H1 (cell line): ENCODE results near the gene UBE2D2. TPM values are rescaled to one million over a fixed set of nuclear protein-coding genes. Genes with fewer than 3 reads are reported as not detected.

Experiments used
- CTCF ChIA-PET: fragments of 300-600 bp; sonication (Branson Sonifier 250); formaldehyde crosslinking; loops from one replicate; lab custom pipeline; 2021; ENCODE audit not compliant: partially characterized antibody; lab: Charles Lee
- POLR2A ChIA-PET: fragments of 300-600 bp; sonication (Branson Sonifier 250); formaldehyde crosslinking; loops from one replicate; lab custom pipeline; 2021; ENCODE audit warnings: inconsistent platforms; ENCODE audit not compliant: partially characterized antibody; lab: Charles Lee
- DNase-seq, 2 experiments: peaks; one replicate each; pipeline versions ENCODE4 v3.0.0 to v3.0.0-alpha.2; 2010 to 2022; ENCODE audit warnings: low spot score in 2 of 2, low read depth in 1 of 2, mixed read lengths in 1 of 2
- FAIRE-seq: peaks from 2 replicates; lab custom pipeline; 2011; peaks lifted over from hg19 to GRCh38; lab: Jason Lieb, UNC
- H2AFZ ChIP-seq: 2 replicates; pipeline ENCODE4 v1.8.1; 2012; ENCODE audit warnings: low read length, inconsistent platforms
- H2AK5ac ChIP-seq: 2 replicates; pipeline ENCODE4 v1.6.1; 2013; ENCODE audit warnings: low read depth, low read length
- H2BK120ac ChIP-seq: replicated peaks from 2 replicates; pipeline ENCODE3; 2013; ENCODE audit warnings: low read depth, low read length, inconsistent platforms
- H2BK12ac ChIP-seq: 2 replicates; pipeline ENCODE4 v1.6.1; 2013; ENCODE audit warnings: low read depth, low read length
- H2BK15ac ChIP-seq: 2 replicates; pipeline ENCODE4 v1.6.1; 2013; ENCODE audit warnings: low read length
- H2BK20ac ChIP-seq: 2 replicates; pipeline ENCODE4 v1.6.1; 2013; ENCODE audit warnings: low read length
- H2BK5ac ChIP-seq: 2 replicates; pipeline ENCODE4 v1.6.1; 2013; ENCODE audit warnings: low read depth, low read length
- H3K14ac ChIP-seq: 2 replicates; pipeline ENCODE4 v1.6.1; 2013; ENCODE audit warnings: inconsistent platforms; ENCODE audit not compliant: insufficient read length
- H3K18ac ChIP-seq: 2 replicates; pipeline ENCODE4 v1.6.1; 2013; ENCODE audit warnings: low read length; ENCODE audit errors: extremely low read depth
- H3K23ac ChIP-seq: 2 replicates; pipeline ENCODE4 v1.6.1; 2013; ENCODE audit warnings: inconsistent platforms; ENCODE audit not compliant: insufficient read length
- H3K23me2 ChIP-seq: 2 replicates; pipeline ENCODE4 v1.6.1; 2013; ENCODE audit warnings: low read depth, low read length
- H3K27ac ChIP-seq: 2 replicates; pipeline ENCODE4 v1.6.1; 2011; ENCODE audit warnings: low read depth, low read length, inconsistent platforms
- H3K27me3 ChIP-seq, 4 experiments: replicated peaks in 1 of 4; 1 replicate in 1 of 4; 2 replicates in 3 of 4; pipeline versions ENCODE4 v1.6.1 to v1.8.1; 2011 to 2013; ENCODE audit warnings: low read length in 3 of 4, mild to moderate bottlenecking in 3 of 4, inconsistent platforms in 2 of 4, mixed read lengths in 2 of 4, moderate library complexity in 1 of 4; ENCODE audit not compliant: control insufficient read depth in 3 of 4, insufficient read depth in 3 of 4; ENCODE audit errors: extremely low read depth in 1 of 4
- H3K36me3 ChIP-seq, 4 experiments: 2 replicates each; pipeline versions ENCODE4 v1.6.1 to v1.8.1; 2011 to 2013; ENCODE audit warnings: mild to moderate bottlenecking in 4 of 4, low read length in 3 of 4, moderate library complexity in 2 of 4, control low read depth in 1 of 4, inconsistent platforms in 1 of 4; ENCODE audit not compliant: insufficient read depth in 4 of 4, control insufficient read depth in 2 of 4
- H3K4ac ChIP-seq: replicated peaks from 2 replicates; pipeline ENCODE3; 2013; ENCODE audit warnings: low read length, low read depth, mixed read lengths, inconsistent platforms; ENCODE audit not compliant: insufficient read length
- H3K4me1 ChIP-seq, 4 experiments: replicated peaks in 1 of 4; 1 replicate in 1 of 4; 2 replicates in 3 of 4; pipeline versions ENCODE4 v1.6.1 to v1.8.1; 2011 to 2013; ENCODE audit warnings: low read length in 3 of 4, inconsistent platforms in 2 of 4, mixed read lengths in 1 of 4; ENCODE audit not compliant: insufficient read depth in 4 of 4, control insufficient read depth in 3 of 4
- H3K4me2 ChIP-seq, 2 experiments: 2 replicates each; pipeline versions ENCODE4 v1.6.1 to v1.8.1; 2011 to 2013; ENCODE audit warnings: low read depth in 2 of 2, low read length in 2 of 2, control low read depth in 1 of 2, inconsistent platforms in 1 of 2, mild to moderate bottlenecking in 1 of 2; ENCODE audit not compliant: insufficient read depth in 1 of 2
- H3K4me3 ChIP-seq, 4 experiments: fragments of 200-600, 300-600 bp in 1 of 4; sonication (generic), shearing (Covaris generic), sonication (Bioruptor Twin) in 1 of 4; 2 replicates each; pipeline versions ENCODE4 v1.5.1 to v1.8.1; 2011 to 2016; ENCODE audit warnings: low read length in 4 of 4, low read depth in 3 of 4, control low read depth in 2 of 4, inconsistent platforms in 2 of 4, mild to moderate bottlenecking in 2 of 4, mixed read lengths in 1 of 4, moderate library complexity in 1 of 4; ENCODE audit not compliant: insufficient read depth in 2 of 4; ENCODE audit errors: extremely low read depth in 1 of 4
- H3K56ac ChIP-seq: replicated peaks from 2 replicates; pipeline ENCODE3; 2013; ENCODE audit warnings: low read depth, mild to moderate bottlenecking, mixed read lengths, low read length, inconsistent platforms; ENCODE audit not compliant: insufficient read length
- H3K79me1 ChIP-seq: 2 replicates; pipeline ENCODE4 v1.6.1; 2013; ENCODE audit warnings: low read depth, low read length, control low read depth
- H3K79me2 ChIP-seq, 2 experiments: 2 replicates each; pipeline versions ENCODE4 v1.6.1 to v1.8.1; 2012 to 2013; ENCODE audit warnings: low read length in 2 of 2, mild to moderate bottlenecking in 2 of 2, inconsistent platforms in 1 of 2; ENCODE audit not compliant: insufficient read depth in 2 of 2, control insufficient read depth in 1 of 2
- H3K9ac ChIP-seq, 4 experiments: replicated peaks in 1 of 4; 1 replicate in 1 of 4; 2 replicates in 3 of 4; pipeline versions ENCODE4 v1.6.1 to v1.8.1; 2011 to 2013; ENCODE audit warnings: low read depth in 3 of 4, low read length in 3 of 4, control low read depth in 2 of 4, mild to moderate bottlenecking in 2 of 4, moderate library complexity in 2 of 4, inconsistent platforms in 1 of 4; ENCODE audit errors: extremely low read depth in 1 of 4
- H3K9me3 ChIP-seq, 2 experiments: 2 replicates each; pipeline versions ENCODE4 v1.6.1 to v1.8.1; 2012 to 2013; ENCODE audit warnings: mild to moderate bottlenecking in 2 of 2, moderate library complexity in 2 of 2, control low read depth in 1 of 2, inconsistent platforms in 1 of 2, low read depth in 1 of 2, low read length in 1 of 2, mixed read lengths in 1 of 2; ENCODE audit not compliant: insufficient read depth in 2 of 2
- H4K20me1 ChIP-seq, 2 experiments: replicated peaks in 1 of 2; 2 replicates each; pipeline versions ENCODE3 to v1.8.1; 2011 to 2013; ENCODE audit warnings: inconsistent platforms in 2 of 2, low read length in 2 of 2, mild to moderate bottlenecking in 1 of 2; ENCODE audit not compliant: insufficient read depth in 2 of 2, control insufficient read depth in 1 of 2
- H4K5ac ChIP-seq: 2 replicates; pipeline ENCODE4 v1.6.1; 2013; ENCODE audit warnings: low read length, low read depth, mixed read lengths, inconsistent platforms; ENCODE audit not compliant: insufficient read length
- H4K8ac ChIP-seq: 2 replicates; pipeline ENCODE4 v1.8.0; 2013; ENCODE audit warnings: mild to moderate bottlenecking, moderate library complexity, low read length, inconsistent platforms; ENCODE audit not compliant: insufficient read depth; ENCODE audit errors: extremely low read depth
- H4K91ac ChIP-seq: replicated peaks from 2 replicates; pipeline ENCODE3; 2013; ENCODE audit warnings: low read length, mixed read lengths, inconsistent platforms; ENCODE audit not compliant: insufficient read length
- BRCA1 ChIP-seq: IDR thresholded peaks from 2 replicates; pipeline ENCODE4 v1.6.1; 2012; ENCODE audit warnings: low read depth, low read length, improper control_type of control experiment
- CBX8 ChIP-seq: fragments of 300-800, 300-1000 bp; sonication (generic); IDR thresholded peaks from 2 replicates; pipeline ENCODE4 v1.7.1; 2016; ENCODE audit warnings: low read depth, low read length, borderline replicate concordance
- CHD1 ChIP-seq: IDR thresholded peaks from 2 replicates; pipeline ENCODE4 v1.6.1; 2012; ENCODE audit warnings: low read depth, low read length, improper control_type of control experiment
- CTBP2 ChIP-seq: IDR thresholded peaks from 2 replicates; pipeline ENCODE4 v1.7.0; 2011; ENCODE audit warnings: borderline replicate concordance, mild to moderate bottlenecking, moderate library complexity, mixed read lengths, low read length; ENCODE audit not compliant: insufficient read depth, insufficient read length
- HDAC6 ChIP-seq: IDR thresholded peaks from one replicate; pipeline ENCODE4 v1.7.1; 2012; ENCODE audit warnings: low read depth, mild to moderate bottlenecking, inconsistent platforms, low read length, moderate library complexity
- KDM4A ChIP-seq: IDR thresholded peaks from one replicate; pipeline ENCODE4 v1.7.1; 2012; ENCODE audit warnings: low read depth, mild to moderate bottlenecking, moderate library complexity, low read length, inconsistent platforms; ENCODE audit not compliant: severe bottlenecking
- KDM5A ChIP-seq: fragments of 200-600 bp; IDR thresholded peaks from 2 replicates; pipeline ENCODE4 v1.7.1; 2012; ENCODE audit warnings: mild to moderate bottlenecking, low read length, inconsistent platforms, mixed read lengths
- MAFK ChIP-seq: IDR thresholded peaks from 2 replicates; pipeline ENCODE4 v1.6.1; 2012; ENCODE audit warnings: low read depth, mild to moderate bottlenecking, improper control_type of control experiment, low read length
- SAP30 ChIP-seq: fragments of 300-600 bp; sonication (generic); IDR thresholded peaks from 2 replicates; pipeline ENCODE4 v1.7.1; 2012; ENCODE audit warnings: low read length, moderate library complexity, mild to moderate bottlenecking, inconsistent platforms; ENCODE audit not compliant: insufficient read depth, insufficient replicate concordance
- SIN3A ChIP-seq, 2 experiments: IDR thresholded peaks in 1 of 2; conservative IDR thresholded peaks in 1 of 2; 2 replicates each; pipeline ENCODE4 v1.6.1; 2011 to 2012; ENCODE audit warnings: low read length in 2 of 2, improper control_type of control experiment in 1 of 2, low read depth in 1 of 2, mild to moderate bottlenecking in 1 of 2
- TAF1 ChIP-seq: IDR thresholded peaks from 2 replicates; pipeline ENCODE4 v1.6.1; 2011; ENCODE audit warnings: mild to moderate bottlenecking, low read depth, low read length
- WGBS, 2 experiments: shearing (Covaris generic) in 1 of 2; methylation state at CpG; one replicate each; pipeline versions ENCODE4 v1.1.6 to v1.1.7; 2013 to 2015; ENCODE audit warnings: low lambda C conversion rate in 2 of 2, mixed read lengths in 2 of 2, inconsistent platforms in 1 of 2, low coverage in 1 of 2, missing lambda C conversion rate in 1 of 2; ENCODE audit not compliant: insufficient replicate concordance in 2 of 2, insufficient coverage in 1 of 2, insufficient read length in 1 of 2; ENCODE audit errors: extremely low coverage in 1 of 2, missing lambda C conversion rate in 1 of 2; 5-methylcytosine and 5-hydroxymethylcytosine counted together
- polyA plus RNA-seq, 7 experiments: library from polyadenylated mRNA; depleted of rRNA in 3 of 7; stranded (reverse) in 5 of 7; unstranded in 2 of 7; fragments of >200 nt in 5 of 7; fragments of 200-250 nt in 2 of 7; gene quantifications; 1 replicate in 5 of 7; 2 replicates in 1 of 7; 4 replicates in 1 of 7; pipeline versions ENCODE4 v1.2.1 to v1.2.3, GENCODE V29; 2011 to 2013; ENCODE audit warnings: missing spikeins in 2 of 7, mixed read lengths in 2 of 7
- total RNA-seq: library from RNA; stranded (reverse); fragmentation: NEBNext Ultra II Directional; extraction: Animal tissue kit (Norgen Biotek cat#: 25700); gene quantifications from 2 replicates; pipeline ENCODE4 v1.2.1, GENCODE V29; 2021
- TF ChIP-seq, protein P1 (sequence below): IDR thresholded peaks from 2 replicates; pipeline ENCODE4 v1.6.1; 2011; ENCODE audit warnings: low read length, improper control_type of control experiment

Gene UBE2D2
- total and polyA plus RNA-seq, 2 of the 8 experiments (the other 6 are each of a cell fraction or from before 2014, with no cell fraction given): 66.9 to 203 TPM

DNA sequence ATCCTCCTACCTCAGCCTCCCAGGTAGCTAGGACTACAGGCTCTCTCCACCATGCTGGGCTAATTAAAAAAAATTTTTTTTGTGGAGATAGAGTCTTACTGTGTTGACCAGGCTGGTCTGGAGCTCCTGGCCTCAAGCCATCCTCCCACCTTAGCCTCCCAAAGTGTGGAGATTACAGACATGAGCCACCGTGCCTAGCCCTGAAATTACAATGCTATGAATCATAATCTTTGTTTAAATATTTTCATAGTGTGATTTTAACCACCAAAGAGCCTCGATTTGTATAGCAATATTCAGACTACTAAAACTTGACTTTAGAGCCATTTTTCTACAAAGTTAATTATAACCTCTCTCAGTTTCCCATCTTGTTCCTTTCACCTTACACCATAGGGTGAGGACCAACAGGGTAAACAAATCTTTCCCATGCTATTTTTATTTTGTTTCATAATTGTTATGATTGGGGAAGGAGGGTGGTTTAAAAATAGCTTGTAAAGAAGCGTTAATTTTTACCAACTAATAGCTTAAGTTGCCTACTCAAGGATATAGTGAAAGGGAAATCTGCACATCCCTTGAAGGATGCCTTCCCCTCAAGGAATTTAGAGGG lies 32.7 kb downstream of the UBE2D2 start:
- H2AK5ac ChIP-seq: no peak overlapping the region
- no peak overlapping the region for H2BK15ac ChIP-seq
- H3K23ac ChIP-seq: no peak overlapping the region
- H3K4ac ChIP-seq: no peak overlapping the region
- peaks cover 0 to 2% (median 0%) of the 10 kb centered on the region in 4 experiments; a peak in 1 of 7 replicates for H3K4me1 ChIP-seq
- no peak overlapping the region for H3K9ac ChIP-seq
- 92% methylated on average over 3 of the region's 3 CpGs; no CpG with 5 or more reads in 1 of the 2 experiments for WGBS, 2 experiments
- no peak overlapping the region for H3K4me3 ChIP-seq
- FAIRE-seq (no peak), DNase-seq (no peak)
- H3K9me3 ChIP-seq: no peaks in the 10 kb centered on the region
- no peaks in the 10 kb centered on the region for H3K27me3 ChIP-seq
- H3K79me1 ChIP-seq: peaks cover 2% of the 10 kb centered on the region
- no peak overlapping the region for H2BK5ac ChIP-seq
- no peak overlapping the region for H3K27ac ChIP-seq
- H3K56ac ChIP-seq: no peak overlapping the region
- no peak overlapping the region for H4K5ac ChIP-seq
- no peaks in the 10 kb centered on the region for H3K36me3 ChIP-seq
- H2BK12ac ChIP-seq: no peak overlapping the region
- no peak overlapping the region for H4K91ac ChIP-seq
- peaks cover 0 to 87% of the 10 kb centered on the region in 2 experiments; a peak in 3 of 4 replicates for H3K79me2 ChIP-seq
- peaks cover 2 to 6% of the 10 kb centered on the region in 2 experiments for H4K20me1 ChIP-seq
- no peaks in the 10 kb centered on the region for H3K23me2 ChIP-seq
- H2BK20ac ChIP-seq: no peak overlapping the region
- no peak overlapping the region for H3K18ac ChIP-seq
- no peak overlapping the region for H2AFZ ChIP-seq
- CTCF ChIA-PET: no interaction called here
- H3K4me2 ChIP-seq: no peak overlapping the region
- no peak overlapping the region for H2BK120ac ChIP-seq
- no peak overlapping the region for H3K14ac ChIP-seq
- POLR2A ChIA-PET: no interaction called here
- no peak overlapping the region for H4K8ac ChIP-seq
- TF ChIP-seq MAFK: no peak
- no peak for TF ChIP-seq KDM5A
- TF ChIP-seq SAP30: no peak
- TF ChIP-seq, protein P1, sequence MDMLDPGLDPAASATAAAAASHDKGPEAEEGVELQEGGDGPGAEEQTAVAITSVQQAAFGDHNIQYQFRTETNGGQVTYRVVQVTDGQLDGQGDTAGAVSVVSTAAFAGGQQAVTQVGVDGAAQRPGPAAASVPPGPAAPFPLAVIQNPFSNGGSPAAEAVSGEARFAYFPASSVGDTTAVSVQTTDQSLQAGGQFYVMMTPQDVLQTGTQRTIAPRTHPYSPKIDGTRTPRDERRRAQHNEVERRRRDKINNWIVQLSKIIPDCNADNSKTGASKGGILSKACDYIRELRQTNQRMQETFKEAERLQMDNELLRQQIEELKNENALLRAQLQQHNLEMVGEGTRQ: no peak
- no peak for TF ChIP-seq HDAC6
- TF ChIP-seq CHD1: no peak
- no peak for TF ChIP-seq TAF1
- TF ChIP-seq KDM4A: no peak
- no peak for TF ChIP-seq BRCA1
- TF ChIP-seq CTBP2: no peak
- no peak for TF ChIP-seq CBX8
- no peak for TF ChIP-seq SIN3A (conservative IDR thresholded peaks at IDR 0.05 in 1 of 2, IDR thresholded peaks at IDR 0.05 in 1 of 2; ENCODE audit: low read depth in 1 of 2, low read length in 2 of 2)
